Activated naive CD8-positive, alpha-beta T cell treated with anti-CD3 and anti-CD28 coated beads, Interleukin-2, amount 10 ng/mL, durations not matched to agents 7 days and 5 days (primary cell): ENCODE data around the gene GRK5. TPM values are rescaled to one million over a fixed set of nuclear protein-coding genes. Genes with fewer than 3 reads are reported as not detected.

Experiments
- ATAC-seq: fragments of 150-1000 bp; cut with Tn5 transposase; one replicate; pipeline ENCODE4 v1.10.0; 2021; ENCODE audit warnings: low read depth, moderate library complexity
- POLR2A ChIA-PET: fragments of 350-600 bp; sonication (Branson Sonifier 250); formaldehyde crosslinking; loops from one replicate; lab custom pipeline; 2021; ENCODE audit warnings: antibody characterized with exemption; lab: Charles Lee
- DNase-seq: peaks from one replicate; pipeline ENCODE4 v3.0.0; 2021
- H3K27ac Mint-ChIP-seq: one replicate; pipeline ENCODE4 v1.8.0; 2022; ENCODE audit warnings: mild to moderate bottlenecking, mixed read lengths
- H3K27me3 Mint-ChIP-seq: one replicate; pipeline ENCODE4 v1.8.0; 2022; ENCODE audit warnings: mild to moderate bottlenecking, moderate library complexity, mixed read lengths
- H3K36me3 Mint-ChIP-seq: one replicate; pipeline ENCODE4 v1.8.0; 2021; ENCODE audit warnings: mild to moderate bottlenecking, mixed read lengths
- H3K4me1 Mint-ChIP-seq: one replicate; pipeline ENCODE4 v1.8.0; 2021; ENCODE audit warnings: mixed read lengths
- H3K4me3 Mint-ChIP-seq: one replicate; pipeline ENCODE4 v1.8.0; 2022; ENCODE audit warnings: mild to moderate bottlenecking, moderate library complexity, mixed read lengths
- H3K9me3 Mint-ChIP-seq: one replicate; pipeline ENCODE4 v1.8.0; 2021; ENCODE audit warnings: mixed read lengths
- total RNA-seq, 2 experiments: library from RNA; stranded (reverse); gene quantifications; one replicate each; pipeline ENCODE4 v1.2.3, GENCODE V29; 2021

Gene GRK5
- total RNA-seq, 2 experiments from 2014 or later, result 19.6 to 21.8 TPM

DNA sequence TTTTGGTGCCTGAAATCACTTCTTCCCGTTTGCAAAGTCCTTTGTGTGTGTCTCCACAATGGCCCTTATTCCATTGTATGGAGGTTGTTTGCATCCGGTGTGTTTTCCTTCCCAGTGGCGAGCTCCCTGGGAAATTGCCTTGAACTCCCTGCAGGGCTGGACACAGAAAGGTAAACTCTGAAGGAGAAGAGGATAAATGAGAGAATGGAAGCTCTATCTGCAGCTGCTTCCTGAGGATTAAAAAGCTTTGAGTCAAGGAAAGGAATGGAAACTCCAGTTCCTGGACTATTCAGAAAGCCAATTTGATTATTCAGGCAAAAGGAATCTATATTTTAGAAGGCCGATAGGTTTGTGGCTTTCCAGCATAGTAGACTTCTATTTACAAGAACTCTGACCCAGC, 4.4 kb upstream of the GRK5 start:
- DNase-seq (no peak), ATAC-seq (no peak)
- no peaks in the 10 kb centered on the region for H3K9me3 Mint-ChIP-seq
- H3K27me3 Mint-ChIP-seq, result no peaks in the 10 kb centered on the region
- no peak overlapping the region for H3K4me3 Mint-ChIP-seq
- no peaks in the 10 kb centered on the region for H3K36me3 Mint-ChIP-seq
- H3K4me1 Mint-ChIP-seq, result peaks cover 18% of the 10 kb centered on the region
- H3K27ac Mint-ChIP-seq, result no peak overlapping the region
- POLR2A ChIA-PET, result interaction anchor here (0.6 to 0.9 kb wide), 2 partner anchors 87 to 117 kb away, joined by 3 to 4 read pairs; no protein-coding TSS in a partner anchor

- ATAC-seq, result no peak
- POLR2A ChIA-PET, result interaction anchor here (0.7 to 2.4 kb wide), 21 partner anchors 8 to 336 kb away, joined by 3 to 25 read pairs (median 5); partner anchors contain the start of genes DENND10 and RGS10
- peak overlapping the region; percentile 96 for H3K4me3 Mint-ChIP-seq
Measured at GRCh38 chr10:119205894-119206602, 1.3 kb upstream of the GRK5 start.

DNA sequence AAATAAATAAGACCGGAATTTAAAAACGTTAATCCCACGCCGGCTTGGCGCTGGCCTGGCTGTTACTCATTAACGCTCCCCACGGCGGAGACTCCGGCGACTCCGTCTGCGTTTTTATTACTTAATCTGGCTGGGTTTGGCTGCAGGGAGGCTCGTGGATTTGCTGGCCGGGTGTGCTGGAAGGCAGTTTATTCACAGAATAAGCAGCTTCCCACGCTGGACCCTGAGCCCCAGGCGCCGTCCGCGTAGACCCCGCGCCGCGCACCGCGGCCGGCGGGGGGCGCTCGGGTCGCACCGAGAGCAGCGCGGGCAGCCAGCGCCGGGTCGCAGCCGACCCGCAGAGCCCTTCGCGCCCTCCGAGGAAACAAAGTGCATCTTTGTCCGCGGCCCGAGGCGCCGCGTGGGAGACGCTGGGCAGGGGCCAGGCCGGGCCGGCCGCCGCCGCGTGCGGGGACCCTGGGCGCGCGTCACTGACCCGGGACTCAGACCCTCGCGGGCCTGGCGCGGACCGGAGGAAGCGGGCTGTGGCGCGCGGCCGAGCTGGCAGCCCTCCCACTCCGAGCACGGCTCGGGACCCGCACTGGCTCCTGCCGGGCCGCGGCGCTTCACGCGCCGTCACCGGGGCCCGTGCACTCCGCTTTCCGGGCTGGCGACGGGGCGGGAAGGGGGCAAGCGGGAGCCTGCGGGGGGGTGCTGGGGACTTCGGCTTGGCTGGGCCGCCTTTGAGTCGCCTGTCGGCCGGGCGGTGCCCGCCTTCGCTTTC, 587 bp upstream of the GRK5 start:
- POLR2A ChIA-PET, result interaction anchor here (0.6 to 2.4 kb wide), 31 partner anchors 9 to 519 kb away, joined by 3 to 25 read pairs (median 4); partner anchors contain the start of genes BAG3, DENND10, INPP5F and RGS10
- H3K27me3 Mint-ChIP-seq, result no peaks in the 10 kb centered on the region
- DNase-seq (peak; percentile 87), ATAC-seq (peak; percentile 37)
- H3K27ac Mint-ChIP-seq, result peak overlapping the region; percentile 99
- H3K4me3 Mint-ChIP-seq, result peak overlapping the region; percentile 96
- peaks cover 37% of the 10 kb centered on the region for H3K4me1 Mint-ChIP-seq
- no peaks in the 10 kb centered on the region for H3K9me3 Mint-ChIP-seq
- no peaks in the 10 kb centered on the region for H3K36me3 Mint-ChIP-seq

More at GRCh38 chr10:119205894-119206602, 1.3 kb upstream of the GRK5 start:
- no peaks in the 10 kb centered on the region for H3K36me3 Mint-ChIP-seq
- H3K4me1 Mint-ChIP-seq, result peaks cover 30% of the 10 kb centered on the region
- peak; percentile 67 for DNase-seq
- H3K27ac Mint-ChIP-seq, result peak overlapping the region; percentile 99
- H3K27me3 Mint-ChIP-seq, result no peaks in the 10 kb centered on the region
- H3K9me3 Mint-ChIP-seq, result no peaks in the 10 kb centered on the region

DNA sequence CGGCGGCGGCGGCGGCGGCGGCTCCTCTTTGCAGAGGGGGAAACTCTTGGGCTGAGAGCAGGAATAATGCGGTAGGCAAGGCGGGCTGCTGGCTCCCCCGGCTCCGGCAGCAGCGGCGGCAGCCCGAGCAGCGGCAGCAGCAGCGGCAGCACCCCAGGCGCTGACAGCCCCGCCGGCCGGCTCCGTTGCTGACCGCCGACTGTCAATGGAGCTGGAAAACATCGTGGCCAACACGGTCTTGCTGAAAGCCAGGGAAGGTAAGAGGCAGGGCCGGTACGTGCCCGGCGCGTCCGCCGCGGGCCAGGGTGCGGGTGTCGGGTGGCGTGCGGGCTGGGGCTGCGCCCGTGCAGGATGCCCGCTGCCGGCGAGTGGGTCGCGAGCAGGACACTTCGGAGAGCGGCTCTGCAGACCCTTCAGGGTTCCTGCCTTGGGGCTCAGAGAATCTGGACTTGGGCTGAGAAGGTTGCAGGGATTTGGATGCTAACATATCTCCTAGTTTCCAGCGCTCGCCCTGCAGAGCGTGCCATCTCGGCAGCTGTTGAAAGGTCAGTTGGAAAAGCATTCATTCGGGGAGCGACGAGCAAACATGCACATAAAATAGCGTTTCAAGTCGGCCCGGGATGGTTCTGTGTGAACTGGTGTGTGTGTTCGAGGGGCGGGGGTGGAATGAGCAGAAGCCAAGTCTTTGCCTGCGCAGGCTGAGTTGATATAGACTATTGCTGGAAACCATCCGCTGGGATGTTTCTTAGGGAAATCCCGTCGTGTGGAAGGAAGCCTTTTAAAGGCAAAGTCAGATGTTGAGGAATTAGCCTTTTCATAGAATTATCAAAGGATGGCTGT, 562 bp downstream of the GRK5 start:
- DNase-seq, result peak; percentile 75
- Mint-ChIP-seq H3K27ac (peak overlapping the region; percentile 90), H3K4me3 (peak overlapping the region; percentile 97), H3K4me1 (peaks cover 49% of the 10 kb centered on the region), H3K9me3 (no peaks in the 10 kb centered on the region), H3K36me3 (peaks cover 2% of the 10 kb centered on the region), H3K27me3 (no peaks in the 10 kb centered on the region)
- ATAC-seq, result peak; percentile 4
- POLR2A ChIA-PET, result interaction anchor here (0.6 to 2.9 kb wide), 16 partner anchors 18 to 518 kb away, joined by 3 to 25 read pairs (median 6); partner anchors contain the start of genes INPP5F, RGS10 and SFXN4

GRCh38 chr10:119208553-119208940, 1.2 kb downstream of the GRK5 start:
- Mint-ChIP-seq H3K27me3 (no peaks in the 10 kb centered on the region), H3K4me1 (peaks cover 52% of the 10 kb centered on the region), H3K4me3 (peak overlapping the region; percentile 97), H3K9me3 (no peaks in the 10 kb centered on the region), H3K36me3 (peaks cover 2% of the 10 kb centered on the region), H3K27ac (peak overlapping the region; percentile 90)
- no peak for DNase-seq
- POLR2A ChIA-PET, result interaction anchor here (1.3 to 2.9 kb wide), 3 partner anchors 93 to 324 kb away, joined by 4 to 10 read pairs (median 10); no protein-coding TSS in a partner anchor
- ATAC-seq, result no peak

GRCh38 chr10:119209035-119209735, 1.8 kb downstream of the GRK5 start:
- DNase-seq, result peak; percentile 61
- H3K27ac Mint-ChIP-seq, result peak overlapping the region; percentile 90
- POLR2A ChIA-PET, result interaction anchor here (0.5 to 2.9 kb wide), 7 partner anchors 22 to 367 kb away, joined by 3 to 10 read pairs (median 4); no protein-coding TSS in a partner anchor
- peak overlapping the region; percentile 97 for H3K4me3 Mint-ChIP-seq
- no peaks in the 10 kb centered on the region for H3K27me3 Mint-ChIP-seq
- peaks cover 58% of the 10 kb centered on the region for H3K4me1 Mint-ChIP-seq
- peaks cover 4% of the 10 kb centered on the region for H3K36me3 Mint-ChIP-seq
- no peaks in the 10 kb centered on the region for H3K9me3 Mint-ChIP-seq
- ATAC-seq, result no peak

GRCh38 chr10:119209736-119210355, 2.5 kb downstream of the GRK5 start:
- peak overlapping the region; percentile 97 for H3K4me3 Mint-ChIP-seq
- ATAC-seq, result no peak
- no peaks in the 10 kb centered on the region for H3K27me3 Mint-ChIP-seq
- peaks cover 59% of the 10 kb centered on the region for H3K4me1 Mint-ChIP-seq
- no peaks in the 10 kb centered on the region for H3K9me3 Mint-ChIP-seq
- peaks cover 5% of the 10 kb centered on the region for H3K36me3 Mint-ChIP-seq
- no peak for DNase-seq
- POLR2A ChIA-PET, result interaction anchor here (0.5 to 2.9 kb wide), 4 partner anchors 65 to 366 kb away, joined by 3 to 10 read pairs (median 6); no protein-coding TSS in a partner anchor
- peak overlapping the region; percentile 90 for H3K27ac Mint-ChIP-seq

- Mint-ChIP-seq H3K9me3 (no peaks in the 10 kb centered on the region), H3K4me1 (peaks cover 63% of the 10 kb centered on the region), H3K4me3 (no peak overlapping the region), H3K27ac (peak overlapping the region; percentile 94), H3K27me3 (no peaks in the 10 kb centered on the region), H3K36me3 (peaks cover 5% of the 10 kb centered on the region)
- ATAC-seq (no peak), DNase-seq (no peak)
- POLR2A ChIA-PET, result interaction anchor here (1.6 to 2.9 kb wide), 3 partner anchors 79 to 96 kb away, joined by 5 to 10 read pairs (median 10); no protein-coding TSS in a partner anchor
Measured at GRCh38 chr10:119210633-119211032, 3.3 kb downstream of the GRK5 start.

- POLR2A ChIA-PET, result interaction anchor here (0.6 to 1.6 kb wide), 6 partner anchors 46 to 204 kb away, joined by 3 to 11 read pairs (median 4); partner anchors contain the start of gene SFXN4
- ATAC-seq (no peak), DNase-seq (no peak)
Measured at GRCh38 chr10:119211176-119211575, 3.8 kb downstream of the GRK5 start.

GRCh38 chr10:119211625-119212441, 4.5 kb downstream of the GRK5 start:
- H3K27me3 Mint-ChIP-seq, result no peaks in the 10 kb centered on the region
- peak overlapping the region; percentile 94 for H3K27ac Mint-ChIP-seq
- no peaks in the 10 kb centered on the region for H3K9me3 Mint-ChIP-seq
- DNase-seq (no peak), ATAC-seq (peak; percentile 0)
- peaks cover 5% of the 10 kb centered on the region for H3K36me3 Mint-ChIP-seq
- H3K4me1 Mint-ChIP-seq, result peaks cover 56% of the 10 kb centered on the region
- POLR2A ChIA-PET, result interaction anchor here (0.6 to 1.6 kb wide), 8 partner anchors 47 to 553 kb away, joined by 3 to 11 read pairs (median 4); partner anchors contain the start of genes RGS10 and SFXN4
- H3K4me3 Mint-ChIP-seq, result peak overlapping the region; percentile 83

More at GRCh38 chr10:119211176-119211575, 3.8 kb downstream of the GRK5 start:
- H3K9me3 Mint-ChIP-seq, result no peaks in the 10 kb centered on the region
- H3K4me3 Mint-ChIP-seq, result peak overlapping the region; percentile 83
- peak overlapping the region; percentile 94 for H3K27ac Mint-ChIP-seq
- peaks cover 60% of the 10 kb centered on the region for H3K4me1 Mint-ChIP-seq
- peaks cover 5% of the 10 kb centered on the region for H3K36me3 Mint-ChIP-seq
- no peaks in the 10 kb centered on the region for H3K27me3 Mint-ChIP-seq

DNA sequence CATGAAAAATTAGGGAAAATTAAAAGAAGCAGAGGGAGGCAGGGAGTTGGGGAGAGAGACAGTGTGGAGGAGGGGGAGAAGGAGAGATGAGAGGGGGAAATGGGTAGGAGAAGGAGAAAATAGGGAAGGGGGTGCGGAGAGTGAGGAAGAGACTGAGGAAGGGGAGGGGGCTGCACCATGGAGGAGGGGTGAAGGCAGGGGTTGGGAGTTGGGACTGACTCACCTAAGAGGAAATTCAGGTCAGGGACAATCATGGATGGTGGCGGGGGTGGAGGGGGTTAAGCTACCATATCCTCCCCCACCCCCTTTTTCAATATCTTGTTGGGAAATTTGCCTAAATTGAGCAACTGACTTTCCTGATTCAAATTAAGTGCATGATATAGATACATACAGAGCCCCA, 8.0 kb downstream of the GRK5 start:
- DNase-seq (no peak), ATAC-seq (no peak)
- Mint-ChIP-seq H3K9me3 (no peaks in the 10 kb centered on the region), H3K27me3 (no peaks in the 10 kb centered on the region), H3K27ac (no peak overlapping the region), H3K4me3 (no peak overlapping the region), H3K36me3 (peaks cover 5% of the 10 kb centered on the region), H3K4me1 (peaks cover 36% of the 10 kb centered on the region)
- POLR2A ChIA-PET, result no interaction called here
